Neural progenitor cell (in vitro differentiated cells): Measurements from ENCODE around the gene IBTK. TPM values are rescaled to one million over a fixed set of nuclear protein-coding genes. Genes with fewer than 3 reads are reported as not detected.

Experiments
- DNase-seq: peaks from one replicate; pipeline ENCODE4 v3.0.0-alpha.2; 2016; ENCODE audit warnings: low spot score
- H2AFZ ChIP-seq: fragments of 200-600 bp; sonication (generic); replicated peaks from 2 replicates; pipeline ENCODE4 v1.6.1; 2016; ENCODE audit warnings: antibody characterized with exemption
- H3F3A ChIP-seq: fragments of 200-600 bp; sonication (generic); 2 replicates; pipeline ENCODE4 v1.6.1; 2016; ENCODE audit warnings: antibody characterized with exemption, low read depth
- H3K27ac ChIP-seq: fragments of 200-600 bp; sonication (generic); 2 replicates; pipeline ENCODE4 v1.5.1; 2016; ENCODE audit warnings: mild to moderate bottlenecking
- H3K27me3 ChIP-seq: fragments of 200-600 bp; sonication (generic); 2 replicates; pipeline ENCODE4 v1.6.1; 2016; ENCODE audit warnings: mild to moderate bottlenecking, moderate library complexity
- H3K36me3 ChIP-seq: fragments of 200-600 bp; sonication (generic); 2 replicates; pipeline ENCODE4 v1.5.1; 2016
- H3K4me1 ChIP-seq: fragments of 200-600 bp; sonication (generic); 2 replicates; pipeline ENCODE4 v1.6.1; 2016; ENCODE audit warnings: mixed run types
- H3K4me2 ChIP-seq: fragments of 200-600 bp; sonication (generic); 2 replicates; pipeline ENCODE4 v1.6.1; 2016
- H3K4me3 ChIP-seq: fragments of 200-600 bp; sonication (generic); 2 replicates; pipeline ENCODE4 v1.5.1; 2016
- H3K79me2 ChIP-seq: fragments of 200-600 bp; sonication (generic); 2 replicates; pipeline ENCODE4 v1.6.1; 2016; ENCODE audit warnings: low read depth
- H3K9ac ChIP-seq: fragments of 200-600 bp; sonication (generic); 2 replicates; pipeline ENCODE4 v1.6.1; 2016
- H3K9me3 ChIP-seq: fragments of 200-600 bp; sonication (generic); 2 replicates; pipeline ENCODE4 v1.5.1; 2016; ENCODE audit warnings: low read depth
- H4K20me1 ChIP-seq: fragments of 200-600 bp; sonication (generic); 2 replicates; pipeline ENCODE4 v1.6.1; 2016; ENCODE audit warnings: low read depth
- H3K27ac Mint-ChIP-seq: 3 replicates; pipeline ENCODE4 v1.8.0; 2021; ENCODE audit warnings: mixed read lengths
- H3K27me3 Mint-ChIP-seq: 2 replicates; pipeline ENCODE4 v1.8.0; 2022; ENCODE audit warnings: low read depth, mild to moderate bottlenecking, inconsistent platforms, moderate library complexity, mixed read lengths; ENCODE audit not compliant: insufficient read depth
- H3K36me3 Mint-ChIP-seq: 3 replicates; pipeline ENCODE4 v1.8.0; 2021; ENCODE audit warnings: mixed read lengths
- H3K4me1 Mint-ChIP-seq: 3 replicates; pipeline ENCODE4 v1.8.0; 2021; ENCODE audit warnings: mixed read lengths
- H3K4me3 Mint-ChIP-seq: 3 replicates; pipeline ENCODE4 v1.8.0; 2021; ENCODE audit warnings: mild to moderate bottlenecking, moderate library complexity, mixed read lengths
- H3K9me3 Mint-ChIP-seq: 3 replicates; pipeline ENCODE4 v1.8.0; 2020; ENCODE audit warnings: mixed read lengths
- EZH2 ChIP-seq: fragments of 200-600 bp; sonication (generic); IDR thresholded peaks from 2 replicates; pipeline ENCODE4 v1.6.1; 2017; ENCODE audit warnings: antibody characterized with exemption, mild to moderate bottlenecking, moderate library complexity
- EZH2phosphoT487 ChIP-seq: fragments of 200-600 bp; sonication (generic); IDR thresholded peaks from 2 replicates; pipeline ENCODE4 v1.6.1; 2017; ENCODE audit warnings: antibody characterized with exemption
- total RNA-seq: library from RNA; depleted of rRNA; stranded (reverse); fragments of >200 nt; gene quantifications from 2 replicates; pipeline ENCODE4 v1.2.3, GENCODE V29; 2015; ENCODE audit warnings: low replicate concordance
- TF ChIP-seq, protein P1 (sequence below): fragments of 200-600 bp; sonication (generic); IDR thresholded peaks from 2 replicates; pipeline ENCODE4 v1.5.1; 2017; ENCODE audit warnings: antibody characterized with exemption, mild to moderate bottlenecking

Gene IBTK
- total RNA-seq, 1 donor from 2014 or later = 33.7 TPM

DNA sequence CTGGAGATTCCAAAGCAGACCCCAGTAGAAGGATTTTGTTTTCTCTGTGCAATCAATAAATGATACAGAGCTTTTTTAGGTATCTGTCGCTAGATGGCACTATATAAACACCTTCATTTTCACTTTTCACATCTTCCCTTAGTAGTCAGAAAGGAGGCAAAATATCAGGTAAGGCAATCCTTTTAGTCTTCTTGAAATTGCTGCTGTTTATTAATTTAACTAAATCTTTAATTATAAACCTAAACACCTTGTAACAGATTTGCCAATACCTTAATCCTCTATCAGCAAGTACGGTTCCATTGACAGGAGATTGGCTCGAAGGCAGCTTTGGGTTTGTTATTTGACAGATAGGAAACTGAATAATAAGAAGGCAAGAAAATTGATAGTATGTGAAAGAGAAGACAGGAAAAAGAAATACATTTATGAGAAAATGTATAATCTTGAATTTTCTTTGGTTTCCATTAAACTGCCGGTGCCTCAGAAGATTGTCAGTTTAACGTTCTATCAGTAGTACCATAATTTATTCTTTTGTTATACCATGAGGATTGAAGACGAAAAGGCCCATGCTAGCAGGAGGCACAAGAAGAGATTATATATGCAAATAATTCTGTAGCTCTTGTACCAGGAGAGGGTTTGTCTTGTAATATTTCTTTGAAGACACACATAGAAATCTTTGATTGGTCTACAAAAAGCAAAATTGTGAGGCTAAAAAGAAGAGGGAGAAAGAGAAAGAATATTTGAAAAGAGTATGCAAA, 23.5 kb upstream of the IBTK start:
- no peaks in the 10 kb centered on the region for H4K20me1 ChIP-seq
- peaks cover 3% of the 10 kb centered on the region for H3K27me3 Mint-ChIP-seq
- H2AFZ ChIP-seq = no peak overlapping the region
- H3K36me3 Mint-ChIP-seq = peaks cover 2% of the 10 kb centered on the region
- H3K4me2 ChIP-seq = no peak overlapping the region
- no peaks in the 10 kb centered on the region for H3K9me3 ChIP-seq
- H3K27ac ChIP-seq = no peak overlapping the region
- H3K27ac Mint-ChIP-seq = peak overlapping the region; percentile 91
- peaks cover 45% of the 10 kb centered on the region for H3K4me1 Mint-ChIP-seq
- H3K4me3 Mint-ChIP-seq = peak overlapping the region; percentile 44
- peaks cover 10% of the 10 kb centered on the region for H3F3A ChIP-seq
- H3K4me1 ChIP-seq = peaks cover 29% of the 10 kb centered on the region
- no peaks in the 10 kb centered on the region for H3K27me3 ChIP-seq
- no peak for TF ChIP-seq EZH2
- TF ChIP-seq, protein P1, sequence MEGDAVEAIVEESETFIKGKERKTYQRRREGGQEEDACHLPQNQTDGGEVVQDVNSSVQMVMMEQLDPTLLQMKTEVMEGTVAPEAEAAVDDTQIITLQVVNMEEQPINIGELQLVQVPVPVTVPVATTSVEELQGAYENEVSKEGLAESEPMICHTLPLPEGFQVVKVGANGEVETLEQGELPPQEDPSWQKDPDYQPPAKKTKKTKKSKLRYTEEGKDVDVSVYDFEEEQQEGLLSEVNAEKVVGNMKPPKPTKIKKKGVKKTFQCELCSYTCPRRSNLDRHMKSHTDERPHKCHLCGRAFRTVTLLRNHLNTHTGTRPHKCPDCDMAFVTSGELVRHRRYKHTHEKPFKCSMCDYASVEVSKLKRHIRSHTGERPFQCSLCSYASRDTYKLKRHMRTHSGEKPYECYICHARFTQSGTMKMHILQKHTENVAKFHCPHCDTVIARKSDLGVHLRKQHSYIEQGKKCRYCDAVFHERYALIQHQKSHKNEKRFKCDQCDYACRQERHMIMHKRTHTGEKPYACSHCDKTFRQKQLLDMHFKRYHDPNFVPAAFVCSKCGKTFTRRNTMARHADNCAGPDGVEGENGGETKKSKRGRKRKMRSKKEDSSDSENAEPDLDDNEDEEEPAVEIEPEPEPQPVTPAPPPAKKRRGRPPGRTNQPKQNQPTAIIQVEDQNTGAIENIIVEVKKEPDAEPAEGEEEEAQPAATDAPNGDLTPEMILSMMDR = peak; percentile 76
- no peak overlapping the region for H3K9ac ChIP-seq
- no peaks in the 10 kb centered on the region for H3K79me2 ChIP-seq
- H3K9me3 Mint-ChIP-seq = peaks cover 2% of the 10 kb centered on the region
- H3K4me3 ChIP-seq = no peak overlapping the region
- H3K36me3 ChIP-seq = no peaks in the 10 kb centered on the region
- peak; percentile 52 for DNase-seq

DNA sequence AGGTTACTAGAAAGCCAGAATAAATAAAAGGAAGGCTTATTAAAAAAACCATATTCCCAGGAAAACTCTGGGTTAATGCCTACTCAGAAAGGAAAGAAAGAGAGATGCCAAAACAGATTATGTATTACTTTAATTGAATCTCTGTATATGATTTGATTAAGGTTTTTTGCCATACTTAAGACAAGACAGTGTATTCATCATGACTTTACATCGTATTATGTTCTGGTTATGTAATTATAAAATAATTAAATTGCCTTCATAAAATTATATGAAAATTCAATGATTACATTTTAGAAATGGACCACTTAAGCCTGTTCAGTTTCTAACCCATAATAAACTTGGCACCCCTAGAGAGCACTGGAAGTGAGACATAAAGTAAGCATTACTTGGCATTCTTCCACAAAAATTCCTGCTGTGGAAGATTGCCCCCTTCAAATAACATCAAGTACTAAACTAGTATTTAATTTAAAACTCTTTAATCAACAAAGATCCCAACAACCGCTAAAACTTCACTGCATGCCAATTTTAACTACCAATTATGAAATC, 20.8 kb upstream of the IBTK start:
- no peaks in the 10 kb centered on the region for H3K36me3 Mint-ChIP-seq
- H3K9me3 ChIP-seq = no peaks in the 10 kb centered on the region
- peaks cover 7% of the 10 kb centered on the region for H3K9me3 Mint-ChIP-seq
- H3K4me1 Mint-ChIP-seq = peaks cover 42% of the 10 kb centered on the region
- H3K9ac ChIP-seq = no peak overlapping the region
- H3K27ac ChIP-seq = no peak overlapping the region
- peaks cover 3% of the 10 kb centered on the region for H3K27me3 Mint-ChIP-seq
- peaks cover 10% of the 10 kb centered on the region for H3F3A ChIP-seq
- no peak overlapping the region for H3K4me2 ChIP-seq
- H3K4me3 ChIP-seq = no peak overlapping the region
- H3K4me1 ChIP-seq = peaks cover 29% of the 10 kb centered on the region
- TF ChIP-seq, protein P1 = no peak
- TF ChIP-seq EZH2 = no peak
- no peak for TF ChIP-seq EZH2phosphoT487
- H4K20me1 ChIP-seq = no peaks in the 10 kb centered on the region
- H3K36me3 ChIP-seq = no peaks in the 10 kb centered on the region
- no peak overlapping the region for H2AFZ ChIP-seq
- no peaks in the 10 kb centered on the region for H3K79me2 ChIP-seq
- no peaks in the 10 kb centered on the region for H3K27me3 ChIP-seq
- H3K4me3 Mint-ChIP-seq = no peak overlapping the region
- DNase-seq = no peak
- no peak overlapping the region for H3K27ac Mint-ChIP-seq

DNA sequence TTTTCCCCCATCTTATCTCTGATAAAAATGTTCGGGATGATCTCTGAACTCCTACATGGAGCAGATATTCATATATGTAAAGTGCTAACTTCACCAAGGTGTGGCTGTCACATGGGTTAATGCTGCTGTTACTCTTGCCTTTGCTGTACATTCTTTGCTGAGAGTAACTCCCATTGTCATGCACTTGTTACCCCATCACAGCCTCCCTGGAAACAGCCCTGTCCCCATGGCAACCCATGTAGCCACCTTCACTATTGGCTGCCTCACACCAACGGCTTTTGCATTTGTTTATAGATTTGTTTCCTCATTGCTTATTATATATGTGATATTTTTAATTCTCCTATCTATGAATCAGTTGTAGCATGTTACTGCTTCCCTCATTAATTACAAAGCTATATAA, 17.3 kb upstream of the IBTK start:
- no peak overlapping the region for H3K4me3 ChIP-seq
- no peak overlapping the region for H3K27ac ChIP-seq
- H3K4me3 Mint-ChIP-seq = no peak overlapping the region
- peaks cover 18% of the 10 kb centered on the region for H3K4me1 ChIP-seq
- DNase-seq = no peak
- H3K36me3 Mint-ChIP-seq = no peaks in the 10 kb centered on the region
- H2AFZ ChIP-seq = no peak overlapping the region
- H3K79me2 ChIP-seq = no peaks in the 10 kb centered on the region
- no peak overlapping the region for H3K9ac ChIP-seq
- no peaks in the 10 kb centered on the region for H3K27me3 ChIP-seq
- H3K9me3 Mint-ChIP-seq = peaks cover 7% of the 10 kb centered on the region
- peaks cover 3% of the 10 kb centered on the region for H3K27me3 Mint-ChIP-seq
- H3K9me3 ChIP-seq = no peaks in the 10 kb centered on the region
- H3K36me3 ChIP-seq = no peaks in the 10 kb centered on the region
- peaks cover 4% of the 10 kb centered on the region for H3F3A ChIP-seq
- peaks cover 35% of the 10 kb centered on the region for H3K4me1 Mint-ChIP-seq
- no peak for TF ChIP-seq EZH2phosphoT487
- TF ChIP-seq EZH2 = no peak
- TF ChIP-seq, protein P1 = no peak
- no peaks in the 10 kb centered on the region for H4K20me1 ChIP-seq
- no peak overlapping the region for H3K4me2 ChIP-seq
- peak overlapping the region; percentile 63 for H3K27ac Mint-ChIP-seq
